Activated CD4-positive, alpha-beta T cell treated with anti-CD3 and anti-CD28 coated beads, Interleukin-2, amount 50 U/mL, for 24 hours (primary cell): ENCODE data around the gene METTL8.
"Not testable (repeated sequence)": the region's sequence is repeated elsewhere in the genome, so short reads cannot be mapped to it uniquely, and the experiment has no call there.

ENCODE experiments used
- DNase-seq, 2 donors: peaks; one replicate each; pipeline ENCODE4 v3.0.0-alpha.2; 2020; ENCODE audit warnings: low read depth in 1 of 2, low spot score in 1 of 2

METTL8 gene

DNA sequence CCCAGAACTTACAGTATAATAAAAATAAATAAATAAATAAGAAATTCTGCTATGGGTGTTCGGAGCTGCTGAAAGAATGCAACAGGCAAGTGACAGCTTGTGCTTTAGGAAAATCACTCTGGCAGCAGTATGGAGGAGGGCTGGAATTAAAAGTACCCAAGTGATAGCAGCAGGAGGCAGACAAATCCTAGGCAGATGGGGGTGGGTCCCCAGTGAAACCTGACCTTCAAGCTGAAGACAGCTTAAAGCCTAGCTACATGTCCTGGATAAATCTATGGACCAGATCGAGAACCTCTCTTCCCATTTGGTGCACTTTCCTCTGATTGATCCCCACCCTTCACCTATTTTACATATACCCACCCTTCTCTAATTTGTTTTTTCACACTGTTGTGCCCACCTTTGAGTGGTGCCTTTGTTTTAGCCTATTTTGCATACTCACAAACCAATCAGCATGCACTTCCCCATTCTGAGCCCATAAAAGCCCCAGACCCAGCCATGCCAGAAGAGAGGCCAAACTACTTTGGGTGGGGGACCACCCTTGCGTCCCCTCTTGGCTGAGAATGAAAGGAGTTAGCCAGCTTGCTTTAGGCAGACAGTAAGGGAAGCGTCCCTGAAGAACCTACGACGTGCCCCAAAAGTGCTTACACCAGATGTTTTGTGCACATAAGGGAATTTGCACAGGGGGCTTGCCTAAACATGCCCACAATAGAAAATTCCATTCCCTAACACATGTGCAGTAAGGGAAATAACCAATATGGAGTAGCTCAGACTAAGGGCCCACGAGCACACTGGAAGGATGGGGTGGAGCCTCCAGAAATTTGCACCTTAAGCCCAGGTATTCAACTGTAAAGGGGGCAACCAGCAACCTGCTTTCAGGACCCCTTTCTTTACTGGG, 3.0 kb downstream of the METTL8 start:
- no peak for DNase-seq

DNA sequence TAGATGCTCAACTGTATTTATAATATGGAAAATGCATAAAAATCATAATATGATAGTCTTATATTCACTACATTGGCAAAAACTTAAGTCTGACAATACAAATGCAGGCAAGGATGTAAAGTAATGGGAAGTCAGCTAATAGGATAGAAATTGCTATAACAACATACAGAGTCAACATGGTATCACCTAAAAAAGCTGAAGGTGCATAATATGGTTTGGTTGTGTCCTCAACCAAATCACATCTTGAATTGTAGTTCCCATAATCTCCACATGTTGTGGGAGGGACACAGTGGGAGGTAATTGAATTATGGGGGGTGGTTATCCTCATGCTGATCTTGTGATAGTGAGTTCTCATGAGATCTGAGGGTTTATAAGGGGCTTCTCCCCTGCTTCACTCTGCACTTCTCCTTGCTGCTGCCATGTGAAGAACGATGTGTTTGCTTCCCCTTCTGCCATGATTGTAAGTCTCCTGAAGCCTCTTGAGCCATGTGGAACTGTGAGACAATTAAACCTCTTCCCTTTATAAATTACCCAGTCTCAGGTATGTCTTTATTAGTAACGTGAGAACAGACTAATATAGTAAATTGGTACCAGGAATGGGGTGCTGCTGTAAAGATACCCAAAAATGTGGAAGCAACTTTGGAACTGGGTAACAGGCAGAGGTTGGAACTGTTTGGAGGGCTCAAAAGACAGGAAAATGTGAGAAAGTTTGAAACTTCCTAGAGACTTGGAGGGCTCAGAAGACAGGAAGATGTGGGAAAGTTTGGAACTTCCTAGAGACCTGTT, 10.9 kb downstream of the METTL8 start:
- not testable (repeated sequence) for DNase-seq

DNA sequence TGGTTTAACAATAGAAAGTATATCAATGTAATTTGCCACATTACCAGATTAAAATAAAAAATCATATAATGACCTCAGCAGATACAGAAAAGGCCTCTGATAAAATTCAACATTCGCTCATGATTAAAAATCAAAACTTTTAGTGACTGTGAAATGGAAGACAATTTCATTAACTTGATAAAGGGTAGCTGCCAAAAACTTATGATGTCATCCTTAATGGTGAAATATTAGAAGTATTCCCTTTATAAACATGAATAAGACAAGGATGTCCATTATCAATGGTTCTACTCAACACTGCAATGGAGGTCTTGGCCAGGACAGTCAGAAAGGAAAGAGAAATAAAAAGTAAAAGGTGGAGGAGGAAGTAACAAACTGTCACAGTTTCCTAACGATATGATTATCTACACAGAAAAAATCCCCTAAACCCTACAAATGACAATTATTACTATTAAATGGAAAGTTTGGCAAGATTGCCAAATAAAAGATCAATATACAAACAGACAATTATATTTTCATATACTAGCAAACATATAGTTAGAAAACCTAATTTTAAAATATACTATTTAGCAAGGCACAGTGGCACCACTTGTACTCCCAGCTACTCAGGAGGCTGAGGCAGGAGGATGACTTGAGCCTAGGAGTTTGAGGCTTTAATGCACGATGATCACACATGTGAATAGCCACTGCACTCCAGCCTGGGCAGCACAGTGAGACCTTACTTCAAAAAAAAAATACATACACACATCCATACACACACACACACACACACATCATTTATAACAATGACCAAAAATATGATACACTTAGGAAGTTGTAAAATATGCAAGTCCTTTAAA, 12.8 kb downstream of the METTL8 start:
- no peak for DNase-seq

DNA sequence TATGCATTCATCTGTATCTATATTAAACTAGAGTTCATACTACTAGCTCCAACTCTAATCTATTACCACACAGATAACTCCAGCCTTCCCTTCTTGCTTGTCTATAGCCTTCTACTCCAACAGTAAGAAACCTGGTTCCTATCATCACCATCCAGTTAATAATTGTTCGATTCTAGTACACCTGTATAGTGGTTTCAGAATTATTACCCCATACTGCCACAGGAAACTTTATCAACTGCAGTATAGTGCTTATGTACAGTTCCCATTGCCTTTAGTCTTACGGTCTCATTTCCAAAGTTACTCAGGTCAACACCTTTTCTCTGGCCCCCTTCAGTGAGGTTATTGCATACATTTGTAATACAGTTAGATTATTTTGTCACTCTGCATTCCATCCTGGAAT, 14.5 kb downstream of the METTL8 start:
- DNase-seq, result no peak

DNA sequence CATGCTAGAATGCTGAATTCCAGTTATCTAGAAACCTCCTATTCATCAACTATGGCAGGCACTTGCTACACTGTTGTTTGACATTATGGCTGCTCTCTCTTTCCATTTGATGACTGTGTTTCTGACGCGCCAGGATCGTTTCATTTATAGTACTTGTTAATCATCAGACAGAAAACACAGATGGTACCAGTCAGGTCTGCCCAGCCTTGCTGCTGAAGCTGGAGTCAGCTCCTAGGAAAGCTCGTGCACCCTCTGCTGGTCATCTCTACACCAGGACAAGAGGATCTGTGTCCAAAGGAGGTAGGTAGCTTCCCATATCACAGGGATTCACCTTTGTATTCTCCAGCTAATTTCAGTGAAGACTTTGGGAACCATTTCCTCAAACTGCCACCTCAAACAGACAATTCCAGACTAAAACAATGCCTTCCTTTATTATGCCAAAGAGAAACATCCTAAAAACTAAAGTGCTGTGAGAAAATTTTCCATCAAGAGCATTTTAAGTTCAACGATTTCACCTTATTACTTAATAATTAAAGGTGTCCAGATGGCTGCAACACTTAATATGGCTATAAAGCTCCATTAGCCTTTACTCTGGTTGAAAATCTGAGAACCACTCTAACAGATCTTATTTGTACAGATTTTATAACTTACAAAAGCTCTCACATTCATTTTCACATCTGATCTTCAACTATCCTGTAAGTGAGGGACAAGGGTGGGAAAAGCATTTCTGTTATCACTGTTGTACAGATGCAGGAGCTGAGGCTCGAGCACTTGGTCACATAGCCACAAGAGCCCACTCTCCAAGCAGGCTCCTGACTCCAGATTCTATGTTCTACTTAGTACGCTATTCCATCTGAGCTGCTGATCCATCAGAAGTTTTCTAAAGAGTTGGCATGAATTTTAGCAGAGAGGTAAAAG, 17.5 kb downstream of the METTL8 start:
- peak; percentile 51 to 84 for DNase-seq

DNA sequence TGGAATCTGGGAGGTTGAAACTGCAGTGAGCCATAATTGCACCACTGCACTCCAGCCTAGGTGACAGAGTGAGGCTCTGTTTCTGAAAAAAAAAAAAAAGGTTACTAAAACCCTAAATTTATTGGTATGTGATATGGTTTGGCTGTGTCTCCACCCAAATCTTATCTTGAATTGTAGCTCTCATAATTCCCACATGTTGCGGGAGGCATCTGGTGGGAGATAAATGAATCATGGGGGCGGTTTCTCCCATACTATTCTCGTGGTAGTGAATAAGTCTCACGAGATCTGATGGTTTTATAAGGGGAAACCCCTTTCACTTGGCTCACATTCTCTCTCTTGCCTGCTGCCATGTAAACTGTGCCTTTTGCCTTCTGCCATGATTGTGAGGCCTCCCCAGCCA, 19.1 kb downstream of the METTL8 start:
- DNase-seq, result peak in 1 of 2 donors; percentile 12

DNA sequence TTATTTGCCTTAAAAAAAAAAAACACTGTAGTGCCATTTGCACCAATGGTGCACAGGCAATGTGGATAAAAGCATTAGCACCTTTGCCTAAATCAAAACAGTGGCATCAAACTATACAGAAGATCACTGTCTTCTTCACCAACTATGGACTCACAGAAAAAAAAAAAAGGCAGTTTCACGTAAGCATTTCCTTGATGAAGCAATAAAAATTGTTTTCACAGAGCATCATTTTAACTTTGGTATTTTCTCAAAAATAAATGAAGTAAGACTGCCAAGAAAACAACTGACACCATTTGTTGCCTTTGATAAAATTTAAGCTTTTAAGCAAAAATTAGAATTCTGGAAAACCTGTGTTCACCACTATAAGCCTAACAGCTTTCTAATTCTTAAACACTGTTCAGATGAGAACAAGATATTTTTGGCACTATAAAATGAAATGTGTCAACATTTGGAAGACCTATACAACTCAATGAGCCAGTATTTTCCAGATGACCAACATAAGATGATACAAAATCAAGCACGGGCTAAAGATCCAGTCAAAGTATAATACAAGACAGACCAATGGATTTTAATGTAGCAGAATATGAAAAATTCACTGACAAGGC, 21.1 kb downstream of the METTL8 start:
- no peak for DNase-seq

DNA sequence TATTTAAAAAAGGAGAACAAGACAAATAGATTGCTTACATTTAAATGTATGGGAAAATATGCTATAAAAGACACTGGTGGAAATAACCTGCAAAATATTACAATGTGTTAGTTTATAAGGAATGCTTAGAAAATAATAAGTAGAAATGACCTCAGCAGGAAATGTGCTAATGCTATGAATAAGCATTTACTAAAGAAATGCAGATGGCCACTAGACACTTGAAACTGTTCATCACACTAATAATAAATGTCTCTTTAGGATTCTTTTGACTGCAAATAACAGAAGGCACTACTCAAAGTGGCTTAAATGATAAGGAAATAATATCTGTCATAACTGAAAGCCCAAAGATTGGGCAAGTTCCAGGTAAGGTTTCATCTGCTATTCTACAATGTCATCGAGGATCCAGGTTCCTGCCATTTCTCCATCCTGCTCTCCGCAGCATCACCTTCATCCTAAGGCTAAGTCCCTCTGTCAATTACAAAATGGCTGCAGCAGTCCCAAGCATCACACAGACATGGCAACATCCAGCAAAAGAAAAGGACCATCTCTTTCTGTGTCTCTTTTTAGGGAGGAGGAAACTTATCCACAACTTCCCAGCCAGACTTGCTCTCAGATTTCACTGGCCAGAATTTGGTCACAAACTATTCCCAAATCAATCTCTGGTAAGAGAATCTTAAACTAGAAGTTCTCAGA, 21.9 kb downstream of the METTL8 start:
- no peak for DNase-seq

DNA sequence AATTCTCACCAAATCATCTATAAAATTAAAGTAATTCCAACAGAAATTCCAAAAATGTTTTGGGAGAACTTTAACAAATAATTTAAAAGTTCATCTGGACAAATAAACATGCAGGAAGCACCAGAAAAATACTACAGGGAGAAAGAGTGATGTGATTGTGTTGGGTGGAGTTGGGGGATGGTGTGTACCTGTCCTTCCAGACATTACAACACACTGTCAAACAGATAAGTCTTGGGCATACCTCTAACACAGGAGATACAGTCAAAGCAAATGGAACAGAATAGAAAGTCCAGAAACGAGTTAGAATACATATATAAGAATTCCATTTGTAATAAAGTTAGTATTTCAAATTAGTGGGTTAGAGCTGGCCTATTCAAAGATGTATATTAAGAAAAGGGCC, 22.6 kb downstream of the METTL8 start:
- no peak for DNase-seq

DNA sequence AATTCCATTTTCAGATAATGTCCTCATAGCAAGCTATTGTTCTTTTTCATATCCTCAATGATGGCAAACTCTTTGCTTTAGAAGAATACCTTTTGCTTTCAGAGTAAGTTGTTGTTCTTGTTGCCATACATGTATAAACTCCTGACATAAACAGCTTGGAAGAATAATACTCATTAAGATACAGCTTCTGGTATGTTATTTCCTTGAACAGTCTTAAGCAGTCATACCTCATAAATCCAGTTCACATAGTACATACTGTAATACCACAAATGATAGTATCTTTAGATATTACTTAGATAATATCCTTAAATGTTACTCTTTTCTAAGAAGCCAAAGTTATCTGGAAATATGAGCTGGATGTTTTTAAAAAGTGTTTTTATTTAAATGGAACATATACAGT, 23.2 kb downstream of the METTL8 start:
- no peak for DNase-seq

DNA sequence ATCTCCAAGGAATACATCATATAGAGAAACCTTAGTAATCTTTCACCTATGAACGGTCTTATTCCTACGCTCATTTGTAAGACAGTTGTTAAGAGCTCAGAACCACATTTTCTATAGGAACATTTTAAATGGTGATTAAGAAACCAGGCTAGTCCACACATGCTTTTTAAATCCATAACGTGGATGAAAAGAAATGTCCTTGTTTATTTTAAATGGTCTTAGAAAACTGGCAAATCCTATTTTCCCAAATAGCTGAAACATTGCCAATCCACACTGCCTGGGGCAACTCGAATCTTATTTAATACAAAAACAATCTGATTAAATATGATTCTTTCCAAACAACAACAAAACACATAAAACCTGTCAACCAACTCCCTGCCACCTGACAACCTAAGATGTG, 23.7 kb downstream of the METTL8 start:
- no peak for DNase-seq

DNA sequence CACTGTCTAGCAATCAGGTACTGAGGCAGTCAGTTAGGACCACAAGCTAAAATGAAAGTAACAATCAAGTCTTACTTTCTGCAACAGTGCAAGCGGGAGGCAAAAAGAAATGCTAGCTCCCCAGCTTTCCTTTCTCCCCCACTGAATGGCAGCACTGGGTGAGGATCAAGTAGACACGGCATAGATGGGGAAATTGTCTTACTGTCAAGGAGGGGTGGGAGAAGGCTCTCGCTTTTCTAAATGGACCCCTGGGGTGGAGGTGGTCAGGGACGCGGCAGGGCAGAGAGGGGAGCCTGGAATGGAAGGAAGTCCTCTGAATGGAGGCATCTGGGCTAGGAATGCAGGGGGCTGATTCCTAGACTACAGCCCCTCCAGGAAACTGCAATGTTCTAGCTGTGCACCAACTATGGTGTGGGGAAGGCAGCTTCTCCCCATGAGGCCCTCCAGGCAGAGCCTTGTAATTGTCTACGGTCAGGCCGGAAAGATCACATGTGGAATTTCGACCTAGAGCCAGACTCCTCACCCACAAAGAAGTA, 24.3 kb downstream of the METTL8 start:
- DNase-seq, result no peak

DNA sequence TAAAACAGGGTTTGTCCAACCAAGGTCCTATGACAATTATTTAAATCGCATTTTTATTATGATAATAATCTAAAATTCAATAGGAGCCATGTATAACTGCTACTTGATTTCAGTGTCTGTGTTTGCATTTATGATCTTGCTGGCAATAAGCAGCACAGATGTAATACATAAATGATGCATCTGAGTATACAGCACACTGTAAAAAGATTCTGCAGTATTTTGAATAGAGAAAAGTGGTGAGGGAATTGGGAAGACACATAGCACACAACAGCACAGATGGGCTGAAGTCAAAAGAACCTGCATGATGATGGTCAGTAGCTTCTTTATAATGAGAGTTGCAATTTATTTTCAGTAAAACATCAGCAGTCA, 26.1 kb downstream of the METTL8 start:
- no peak for DNase-seq

DNA sequence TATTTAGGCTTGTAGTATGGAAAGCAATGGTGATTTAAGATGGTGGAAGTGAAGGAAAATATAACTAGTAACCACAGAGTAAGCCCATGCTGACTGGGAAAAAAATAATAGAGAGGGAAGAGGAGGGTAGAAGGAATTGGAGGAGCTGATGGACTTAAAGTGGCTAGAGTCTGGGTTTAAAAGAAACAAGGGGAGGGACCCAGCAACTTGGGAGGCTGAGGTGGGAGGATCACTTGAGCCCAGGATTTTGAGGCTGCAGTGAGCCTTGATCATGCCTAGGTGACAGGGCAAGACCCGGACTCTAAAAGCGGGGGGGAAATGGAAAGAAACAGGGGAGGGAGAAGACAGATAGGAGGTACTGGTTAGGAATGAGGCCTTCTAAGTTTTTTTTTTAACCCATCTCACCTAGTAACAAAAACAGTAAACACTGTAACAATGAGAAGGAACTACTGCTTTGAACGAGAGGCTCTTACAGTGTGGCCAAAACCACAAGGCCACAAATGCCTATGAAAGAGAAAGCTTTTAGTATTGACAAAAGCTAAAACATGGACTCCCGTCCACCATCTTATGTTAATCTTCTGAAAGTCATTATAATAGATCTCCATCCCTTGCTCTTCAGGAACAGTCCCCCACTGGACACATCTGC, 26.6 kb downstream of the METTL8 start:
- no peak for DNase-seq

DNA sequence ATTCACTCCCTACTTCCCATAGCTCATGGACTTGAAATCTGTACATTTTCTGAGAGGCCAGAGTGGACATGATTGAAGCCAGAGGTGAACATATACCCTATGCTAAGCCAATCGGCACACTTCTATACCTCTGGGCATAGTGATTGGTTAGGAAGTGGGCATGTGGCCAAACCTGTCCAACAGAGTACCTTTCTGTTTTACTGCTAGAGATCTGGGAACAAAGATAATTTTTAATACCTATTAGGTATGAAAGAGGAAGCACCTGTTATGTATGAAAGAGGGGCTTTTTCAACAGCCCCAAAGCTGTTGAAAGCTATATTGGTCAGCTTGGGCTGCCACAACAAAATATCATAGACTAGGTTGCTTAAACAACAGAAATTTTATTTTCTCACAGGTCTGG, 27.7 kb downstream of the METTL8 start:
- DNase-seq, result no peak

DNA sequence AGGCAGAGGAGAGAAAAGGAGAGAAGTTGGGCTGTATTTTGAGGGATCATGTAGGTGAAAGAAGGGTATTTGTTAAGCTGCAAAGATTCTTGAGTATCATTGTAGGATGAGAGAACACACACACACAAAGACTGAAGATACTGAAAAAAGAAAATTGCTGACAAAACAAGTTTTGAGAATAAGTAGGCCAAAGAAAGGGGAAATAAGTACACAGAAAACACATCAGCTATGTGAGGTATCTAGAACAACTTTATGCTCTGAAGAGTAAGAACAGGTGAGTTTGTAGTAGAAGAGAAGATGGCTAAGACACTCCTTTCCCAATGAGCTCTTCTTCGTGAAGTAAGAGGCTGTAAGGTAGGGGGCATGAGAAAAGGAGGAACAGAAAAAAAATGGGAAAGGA, 28.2 kb downstream of the METTL8 start:
- DNase-seq, result no peak

DNA sequence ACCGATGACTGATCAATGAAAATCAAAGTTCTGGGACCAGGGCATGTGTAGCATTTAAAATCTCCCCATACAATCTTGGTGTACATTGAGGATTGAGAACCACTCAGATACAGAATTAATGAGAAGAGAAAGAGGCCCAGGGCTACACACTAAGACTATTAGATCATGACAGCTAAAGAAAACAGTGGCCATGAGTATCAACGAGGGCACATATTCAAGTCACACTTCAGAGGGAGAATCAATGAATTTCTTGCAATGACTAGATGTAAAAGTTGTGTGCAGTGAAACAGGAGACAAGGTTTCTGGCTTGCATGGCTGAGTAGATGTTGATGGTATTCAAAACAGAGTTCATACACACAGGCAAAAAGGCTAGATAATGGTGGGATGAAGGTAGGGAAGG, 29.1 kb downstream of the METTL8 start:
- DNase-seq, result no peak

DNA sequence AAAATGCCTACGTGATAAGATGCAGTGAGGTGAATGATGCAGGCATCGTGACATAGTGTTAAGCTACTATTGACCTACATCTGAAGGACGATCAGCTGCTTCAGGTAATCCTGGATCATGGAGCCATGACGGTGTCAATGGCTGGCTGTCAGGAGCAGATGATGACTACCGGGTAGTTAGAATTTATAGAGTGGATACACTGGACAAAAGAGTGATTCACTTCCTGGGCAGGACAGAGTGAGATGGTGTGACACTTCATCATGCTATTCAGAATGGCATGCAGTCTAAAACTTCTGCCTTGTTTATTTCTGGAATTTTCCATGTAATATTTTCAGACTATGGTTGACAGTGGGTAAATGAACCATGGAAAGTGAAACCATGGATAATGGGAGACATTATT, 29.5 kb downstream of the METTL8 start:
- no peak for DNase-seq
